ENCODE results near the gene TIMP3.
A peak's percentile ranks its signal among the peaks of the same experiment; 100 is the strongest.

TIMP3 gene

DNA sequence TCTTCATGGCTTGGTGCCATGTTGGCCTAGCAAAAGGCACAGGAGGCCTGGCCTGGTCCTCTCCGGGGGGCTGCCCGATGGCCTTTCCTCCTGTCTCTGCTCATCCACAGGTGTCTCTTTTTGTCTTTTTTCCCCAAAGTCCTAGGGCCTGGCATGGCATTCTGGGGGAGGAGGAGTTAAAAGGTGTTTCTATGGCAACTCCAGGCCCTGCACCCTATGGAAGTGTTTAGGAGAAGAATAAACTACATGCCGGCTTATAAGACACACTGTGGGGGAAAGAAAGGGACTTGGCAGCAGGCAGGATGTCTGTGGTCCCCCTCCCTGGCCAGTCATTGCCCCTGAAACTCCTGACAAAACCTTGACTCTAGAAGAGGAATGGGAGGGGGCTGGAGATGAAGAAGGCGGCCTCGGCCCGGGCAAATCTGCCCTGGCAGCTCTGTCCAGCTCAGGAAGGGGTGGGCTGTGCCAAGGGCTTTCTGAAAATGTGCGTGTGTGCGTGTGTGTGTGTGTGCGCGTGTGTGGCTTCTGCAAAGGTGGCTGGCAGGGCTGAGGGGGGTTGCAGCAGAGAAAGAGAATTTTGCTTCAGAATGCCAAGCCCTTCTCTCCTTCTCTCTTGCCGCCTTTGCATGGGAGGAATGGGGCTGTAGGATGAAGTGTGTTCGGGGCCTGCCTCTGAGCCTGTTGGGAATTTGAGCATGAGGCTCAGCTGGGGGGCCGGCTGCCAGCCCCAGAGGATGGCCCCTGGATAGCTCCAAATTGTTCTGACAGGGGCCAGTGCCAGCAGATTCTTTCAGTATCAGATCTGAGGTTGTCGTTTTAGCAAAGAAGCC lies 3.2 kb downstream of the TIMP3 start:
- Histone ChIP-seq H3K36me3 (ENCODE audit: control insufficient read depth in 2 of 2, insufficient read depth in 1 of 2, low read length in 2 of 2) (no peaks in the 10 kb centered on the region), H3K4me3 (ENCODE audit: low read depth, low read length) (no peak overlapping the region), H3K9me3 (ENCODE audit: control insufficient read depth, insufficient read depth, low read depth, low read length) (no peaks in the 10 kb centered on the region), H3K27ac (ENCODE audit: extremely low read depth, low read depth, low read length) (no peak overlapping the region), H3K4me1 (ENCODE audit: control insufficient read depth, insufficient read depth, low read length) (peaks cover 18% of the 10 kb centered on the region)
- no peak for TF ChIP-seq ZFP41 (tag by site-specific recombination; IDR thresholded peaks at IDR 0.05; ENCODE audit: borderline replicate concordance)
- TF ChIP-seq GLIS1 (tag by site-specific recombination; IDR thresholded peaks at IDR 0.05): peak; percentile 57; the same call in 1 of the 2 replicates
- no peak for TF ChIP-seq ZNF155 (tag by site-specific recombination; IDR thresholded peaks at IDR 0.05)
- no peak for TF ChIP-seq ZNF174 (tag by site-specific recombination; IDR thresholded peaks at IDR 0.05)
- ChIA-PET CTCF (interaction anchor here (0.6 to 5.3 kb wide), 8 partner anchors 8 to 1086 kb away, joined by 3 to 54 read pairs (median 4); no protein-coding TSS in a partner anchor), POLR2A (no interaction called here)

DNA sequence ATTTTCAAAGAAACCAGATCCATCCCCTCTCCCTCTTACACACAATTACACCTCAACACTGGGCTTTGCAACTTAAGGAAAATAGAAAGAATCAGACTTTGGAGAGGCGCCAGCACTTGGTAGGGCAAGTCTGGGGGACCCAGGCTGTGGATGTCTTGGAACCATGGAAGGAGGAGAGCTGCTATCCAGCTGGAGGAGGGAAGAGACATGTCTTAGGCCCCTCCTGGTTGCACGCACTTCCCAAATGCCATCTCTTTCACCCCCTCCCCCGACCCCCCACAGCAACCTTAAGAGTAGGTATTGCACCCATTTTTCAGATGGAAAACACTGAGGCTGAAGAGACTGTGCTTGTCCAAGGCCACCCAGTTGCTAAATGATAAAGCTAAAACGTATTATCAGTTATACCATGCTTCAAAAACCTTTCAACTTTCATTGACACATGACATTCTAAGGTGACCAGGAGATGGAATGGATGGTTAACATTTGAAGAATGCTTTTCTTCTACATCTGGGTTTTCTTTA lies 3.9 kb downstream of the TIMP3 start:
- Histone ChIP-seq H3K27ac (ENCODE audit: extremely low read depth, low read depth, low read length) (no peak overlapping the region), H3K36me3 (ENCODE audit: control insufficient read depth in 2 of 2, insufficient read depth in 1 of 2, low read length in 2 of 2) (no peaks in the 10 kb centered on the region), H3K4me1 (ENCODE audit: control insufficient read depth, insufficient read depth, low read length) (peaks cover 21% of the 10 kb centered on the region), H3K4me3 (ENCODE audit: low read depth, low read length) (no peak overlapping the region), H3K9me3 (ENCODE audit: control insufficient read depth, insufficient read depth, low read depth, low read length) (no peaks in the 10 kb centered on the region)
- ChIA-PET CTCF (interaction anchor here (0.6 to 5.3 kb wide), 7 partner anchors 9 to 1085 kb away, joined by 3 to 54 read pairs (median 3); no protein-coding TSS in a partner anchor), POLR2A (no interaction called here)
- no peak for TF ChIP-seq ZNF529 (tag by site-specific recombination; IDR thresholded peaks at IDR 0.05; ENCODE audit: insufficient replicate concordance)
- no peak for TF ChIP-seq ZNF404 (tag by site-specific recombination; IDR thresholded peaks at IDR 0.05)
- no peak for TF ChIP-seq BCL11B (tag by site-specific recombination; IDR thresholded peaks at IDR 0.05; ENCODE audit: low read depth)
- TF ChIP-seq ZFP69B (tag by site-specific recombination; IDR thresholded peaks at IDR 0.05): no peak
- TF ChIP-seq, protein P1, sequence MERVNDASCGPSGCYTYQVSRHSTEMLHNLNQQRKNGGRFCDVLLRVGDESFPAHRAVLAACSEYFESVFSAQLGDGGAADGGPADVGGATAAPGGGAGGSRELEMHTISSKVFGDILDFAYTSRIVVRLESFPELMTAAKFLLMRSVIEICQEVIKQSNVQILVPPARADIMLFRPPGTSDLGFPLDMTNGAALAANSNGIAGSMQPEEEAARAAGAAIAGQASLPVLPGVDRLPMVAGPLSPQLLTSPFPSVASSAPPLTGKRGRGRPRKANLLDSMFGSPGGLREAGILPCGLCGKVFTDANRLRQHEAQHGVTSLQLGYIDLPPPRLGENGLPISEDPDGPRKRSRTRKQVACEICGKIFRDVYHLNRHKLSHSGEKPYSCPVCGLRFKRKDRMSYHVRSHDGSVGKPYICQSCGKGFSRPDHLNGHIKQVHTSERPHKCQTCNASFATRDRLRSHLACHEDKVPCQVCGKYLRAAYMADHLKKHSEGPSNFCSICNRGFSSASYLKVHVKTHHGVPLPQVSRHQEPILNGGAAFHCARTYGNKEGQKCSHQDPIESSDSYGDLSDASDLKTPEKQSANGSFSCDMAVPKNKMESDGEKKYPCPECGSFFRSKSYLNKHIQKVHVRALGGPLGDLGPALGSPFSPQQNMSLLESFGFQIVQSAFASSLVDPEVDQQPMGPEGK (tag by site-specific recombination; IDR thresholded peaks at IDR 0.05): no peak
- TF ChIP-seq HOXD13 (CRISPR knock-in tag; IDR thresholded peaks at IDR 0.05; ENCODE audit: borderline replicate concordance): no peak
- TF ChIP-seq FEZF1 (tag by site-specific recombination; IDR thresholded peaks at IDR 0.05): no peak
- no peak for TF ChIP-seq ZSCAN30 (tag by site-specific recombination; IDR thresholded peaks at IDR 0.05)
- TF ChIP-seq ZNF202 (tag by site-specific recombination; IDR thresholded peaks at IDR 0.05; ENCODE audit: borderline replicate concordance): no peak
- TF ChIP-seq, protein P2, sequence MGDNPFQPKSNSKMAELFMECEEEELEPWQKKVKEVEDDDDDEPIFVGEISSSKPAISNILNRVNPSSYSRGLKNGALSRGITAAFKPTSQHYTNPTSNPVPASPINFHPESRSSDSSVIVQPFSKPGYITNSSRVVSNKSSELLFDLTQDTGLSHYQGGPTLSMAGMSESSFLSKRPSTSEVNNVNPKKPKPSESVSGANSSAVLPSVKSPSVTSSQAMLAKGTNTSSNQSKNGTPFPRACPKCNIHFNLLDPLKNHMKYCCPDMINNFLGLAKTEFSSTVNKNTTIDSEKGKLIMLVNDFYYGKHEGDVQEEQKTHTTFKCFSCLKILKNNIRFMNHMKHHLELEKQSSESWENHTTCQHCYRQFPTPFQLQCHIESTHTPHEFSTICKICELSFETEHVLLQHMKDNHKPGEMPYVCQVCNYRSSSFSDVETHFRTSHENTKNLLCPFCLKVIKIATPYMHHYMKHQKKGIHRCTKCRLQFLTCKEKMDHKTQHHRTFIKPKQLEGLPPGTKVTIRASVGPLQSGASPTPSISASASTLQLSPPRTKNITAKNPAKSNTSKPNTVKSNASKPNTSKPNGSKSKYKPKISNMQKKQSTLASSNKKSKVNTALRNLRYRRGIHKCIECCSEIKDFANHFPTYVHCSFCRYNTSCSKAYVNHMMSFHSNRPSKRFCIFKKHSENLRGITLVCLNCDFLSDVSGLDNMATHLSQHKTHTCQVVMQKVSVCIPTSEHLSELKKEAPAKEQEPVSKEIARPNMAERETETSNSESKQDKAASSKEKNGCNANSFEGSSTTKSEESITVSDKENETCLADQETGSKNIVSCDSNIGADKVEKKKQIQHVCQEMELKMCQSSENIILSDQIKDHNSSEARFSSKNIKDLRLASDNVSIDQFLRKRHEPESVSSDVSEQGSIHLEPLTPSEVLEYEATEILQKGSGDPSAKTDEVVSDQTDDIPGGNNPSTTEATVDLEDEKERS (tag by site-specific recombination; IDR thresholded peaks at IDR 0.05): no peak
- TF ChIP-seq, protein P3, sequence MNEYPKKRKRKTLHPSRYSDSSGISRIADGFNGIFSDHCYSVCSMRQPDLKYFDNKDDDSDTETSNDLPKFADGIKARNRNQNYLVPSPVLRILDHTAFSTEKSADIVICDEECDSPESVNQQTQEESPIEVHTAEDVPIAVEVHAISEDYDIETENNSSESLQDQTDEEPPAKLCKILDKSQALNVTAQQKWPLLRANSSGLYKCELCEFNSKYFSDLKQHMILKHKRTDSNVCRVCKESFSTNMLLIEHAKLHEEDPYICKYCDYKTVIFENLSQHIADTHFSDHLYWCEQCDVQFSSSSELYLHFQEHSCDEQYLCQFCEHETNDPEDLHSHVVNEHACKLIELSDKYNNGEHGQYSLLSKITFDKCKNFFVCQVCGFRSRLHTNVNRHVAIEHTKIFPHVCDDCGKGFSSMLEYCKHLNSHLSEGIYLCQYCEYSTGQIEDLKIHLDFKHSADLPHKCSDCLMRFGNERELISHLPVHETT (tag by site-specific recombination; IDR thresholded peaks at IDR 0.05): no peak

Data from HEK293 (cell line).